NCI-H2196 treated with DMSO at 0.1 percent for 48 hours (cell line): ENCODE results near the gene TTYH2.
"Not testable (repeated sequence)": the region's sequence is repeated elsewhere in the genome, so short reads cannot be mapped to it uniquely, and the experiment has no call there.

Source experiments
- DNase-seq: peaks from one replicate; lab custom pipeline; 2025; ENCODE audit not compliant: unreplicated experiment; lab: John Stamatoyannopoulos, UW

TTYH2 gene

GRCh38 chr17:74212913-74213791, at the start of gene TTYH2:
TSS of gene TTYH2 (plus strand) at chr17:74213571. CDS start at chr17:74213588, 17 bp downstream.
- peak; percentile 81 for DNase-seq

- no peak for DNase-seq
Observed at GRCh38 chr17:74163836-74164235, 49.5 kb upstream of the TTYH2 start.

- no peak for DNase-seq
Observed at GRCh38 chr17:74164446-74165045, 48.8 kb upstream of the TTYH2 start.

- no peak for DNase-seq
Observed at GRCh38 chr17:74165797-74166365, 47.5 kb upstream of the TTYH2 start.

GRCh38 chr17:74170924-74171323, 42.4 kb upstream of the TTYH2 start:
- no peak for DNase-seq

- DNase-seq, result no peak
Observed at GRCh38 chr17:74172700-74173099, 40.7 kb upstream of the TTYH2 start.

- peak; percentile 67 for DNase-seq
Observed at GRCh38 chr17:74176546-74177001, 36.8 kb upstream of the TTYH2 start.

- no peak for DNase-seq
Observed at GRCh38 chr17:74177018-74177450, 36.3 kb upstream of the TTYH2 start.

GRCh38 chr17:74179576-74179975, 33.8 kb upstream of the TTYH2 start:
- DNase-seq, result no peak

- DNase-seq, result no peak
Observed at GRCh38 chr17:74180336-74180735, 33.0 kb upstream of the TTYH2 start.

GRCh38 chr17:74181341-74181740, 32.0 kb upstream of the TTYH2 start:
- no peak for DNase-seq

- no peak for DNase-seq
Observed at GRCh38 chr17:74182041-74182723, 31.2 kb upstream of the TTYH2 start.

- DNase-seq, result no peak
Observed at GRCh38 chr17:74183411-74183810, 30.0 kb upstream of the TTYH2 start.

GRCh38 chr17:74185571-74186185, 27.7 kb upstream of the TTYH2 start:
- DNase-seq, result no peak

GRCh38 chr17:74186498-74186897, 26.9 kb upstream of the TTYH2 start:
- DNase-seq, result no peak

GRCh38 chr17:74187761-74188160, 25.6 kb upstream of the TTYH2 start:
- DNase-seq, result no peak

- DNase-seq, result not testable (repeated sequence)
Observed at GRCh38 chr17:74188687-74189086, 24.7 kb upstream of the TTYH2 start.

- peak; percentile 69 for DNase-seq
Observed at GRCh38 chr17:74190154-74190553, 23.2 kb upstream of the TTYH2 start.

GRCh38 chr17:74190807-74191406, 22.5 kb upstream of the TTYH2 start:
- no peak for DNase-seq

GRCh38 chr17:74192950-74193781, 20.2 kb upstream of the TTYH2 start:
- peak; percentile 94 for DNase-seq
